Measurements from ENCODE around the gene VPS37B. TPM values are rescaled to one million over a fixed set of nuclear protein-coding genes. Genes with fewer than 3 reads are reported as not detected.
"Not testable (repeated sequence)": the region's sequence is repeated elsewhere in the genome, so short reads cannot be mapped to it uniquely, and the experiment has no call there.

VPS37B gene
- total RNA-seq, 1 donor from 2014 or later = 24.4 TPM

DNA sequence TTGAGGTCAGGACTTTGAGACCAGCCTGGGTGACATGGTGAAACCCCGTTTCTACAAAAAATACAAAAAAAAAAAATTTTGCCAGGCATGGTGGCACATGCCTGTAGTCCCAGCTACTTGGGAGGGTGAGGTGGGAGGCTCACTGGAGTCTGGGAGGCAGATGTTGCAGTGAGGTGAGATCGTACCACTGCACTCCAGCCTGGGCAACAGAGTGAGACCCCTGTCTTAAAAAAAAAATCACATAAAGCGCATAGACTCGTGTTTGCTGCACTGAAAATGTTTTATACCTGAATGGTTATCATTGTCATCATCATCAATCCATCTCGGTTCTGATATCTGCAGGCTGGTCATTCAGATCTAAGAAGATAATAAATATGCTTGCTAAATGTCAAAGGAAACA is 24.8 kb upstream of the VPS37B start:
- Mint-ChIP-seq H3K9me3 (ENCODE audit: low read depth) (no peaks in the 10 kb centered on the region), H3K36me3 (ENCODE audit: low read depth) (peaks cover 3% of the 10 kb centered on the region), H3K27me3 (ENCODE audit: low read depth) (no peaks in the 10 kb centered on the region), H3K4me1 (ENCODE audit: low read depth) (peaks cover 35% of the 10 kb centered on the region), H3K4me3 (ENCODE audit: unreplicated experiment) (no peak overlapping the region), H3K27ac (ENCODE audit: unreplicated experiment) (no peak overlapping the region)
- TF ChIP-seq, protein P1, sequence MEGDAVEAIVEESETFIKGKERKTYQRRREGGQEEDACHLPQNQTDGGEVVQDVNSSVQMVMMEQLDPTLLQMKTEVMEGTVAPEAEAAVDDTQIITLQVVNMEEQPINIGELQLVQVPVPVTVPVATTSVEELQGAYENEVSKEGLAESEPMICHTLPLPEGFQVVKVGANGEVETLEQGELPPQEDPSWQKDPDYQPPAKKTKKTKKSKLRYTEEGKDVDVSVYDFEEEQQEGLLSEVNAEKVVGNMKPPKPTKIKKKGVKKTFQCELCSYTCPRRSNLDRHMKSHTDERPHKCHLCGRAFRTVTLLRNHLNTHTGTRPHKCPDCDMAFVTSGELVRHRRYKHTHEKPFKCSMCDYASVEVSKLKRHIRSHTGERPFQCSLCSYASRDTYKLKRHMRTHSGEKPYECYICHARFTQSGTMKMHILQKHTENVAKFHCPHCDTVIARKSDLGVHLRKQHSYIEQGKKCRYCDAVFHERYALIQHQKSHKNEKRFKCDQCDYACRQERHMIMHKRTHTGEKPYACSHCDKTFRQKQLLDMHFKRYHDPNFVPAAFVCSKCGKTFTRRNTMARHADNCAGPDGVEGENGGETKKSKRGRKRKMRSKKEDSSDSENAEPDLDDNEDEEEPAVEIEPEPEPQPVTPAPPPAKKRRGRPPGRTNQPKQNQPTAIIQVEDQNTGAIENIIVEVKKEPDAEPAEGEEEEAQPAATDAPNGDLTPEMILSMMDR (IDR thresholded peaks at IDR 0.05) = no peak
- DNase-seq (ENCODE audit: low spot score) = no peak

DNA sequence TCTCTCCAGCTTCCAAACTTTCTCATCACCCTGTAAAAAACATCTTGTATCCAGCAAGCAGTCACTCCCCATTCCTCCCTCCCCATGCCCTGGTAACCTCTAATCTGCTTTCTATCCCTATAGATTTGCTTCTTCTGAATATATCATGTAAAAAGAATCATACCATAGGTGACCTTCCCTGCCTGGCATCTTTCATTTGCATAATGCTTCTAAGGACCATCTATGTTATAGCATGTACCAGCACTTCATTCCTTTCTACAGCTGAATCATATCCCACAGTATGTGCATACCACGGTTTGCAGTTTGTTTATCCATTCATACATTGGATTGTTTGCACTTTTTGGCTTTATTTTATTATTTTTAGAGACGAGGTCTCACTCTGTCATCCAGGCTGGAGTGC is 22.9 kb upstream of the VPS37B start:
- H3K4me1 Mint-ChIP-seq (ENCODE audit: low read depth) = peaks cover 35% of the 10 kb centered on the region
- peak overlapping the region; percentile 88 for H3K27ac Mint-ChIP-seq (ENCODE audit: unreplicated experiment)
- H3K27me3 Mint-ChIP-seq (ENCODE audit: low read depth) = no peaks in the 10 kb centered on the region
- H3K36me3 Mint-ChIP-seq (ENCODE audit: low read depth) = no peaks in the 10 kb centered on the region
- DNase-seq (ENCODE audit: low spot score) = no peak
- H3K9me3 Mint-ChIP-seq (ENCODE audit: low read depth) = no peaks in the 10 kb centered on the region
- TF ChIP-seq, protein P1 (IDR thresholded peaks at IDR 0.05) = no peak
- H3K4me3 Mint-ChIP-seq (ENCODE audit: unreplicated experiment) = no peak overlapping the region

DNA sequence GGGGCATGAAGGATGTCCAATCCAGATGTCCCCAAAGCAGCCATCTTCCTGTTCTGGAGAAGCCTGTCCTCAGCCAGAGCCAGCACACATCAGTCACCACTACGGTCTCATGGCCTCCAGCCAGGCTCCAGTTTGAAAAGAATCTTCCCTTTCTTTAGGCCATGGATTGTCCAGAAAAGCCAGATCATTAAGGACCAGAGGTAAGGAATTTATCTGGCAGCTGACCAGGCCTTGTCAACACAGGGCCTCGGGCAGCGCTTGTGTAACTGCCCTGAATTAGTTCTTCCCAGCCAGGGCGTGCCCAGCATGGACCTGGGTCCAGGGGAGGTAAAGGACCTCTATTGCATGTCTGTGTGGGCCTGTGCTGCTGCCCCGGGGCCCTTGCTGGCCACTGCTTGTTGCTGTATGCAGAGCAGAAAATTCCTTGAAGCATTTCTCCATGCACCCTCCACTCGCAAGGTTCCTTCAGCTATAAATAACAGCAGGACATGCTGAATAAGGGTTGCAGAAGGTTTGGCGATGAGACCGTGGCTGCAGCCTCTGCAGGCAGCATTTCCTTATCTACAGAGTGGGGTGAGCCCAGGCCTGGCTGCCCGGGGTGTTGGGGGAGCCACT is 21.7 kb upstream of the VPS37B start:
- Mint-ChIP-seq H3K4me3 (ENCODE audit: unreplicated experiment) (no peak overlapping the region), H3K4me1 (ENCODE audit: low read depth) (peaks cover 35% of the 10 kb centered on the region), H3K9me3 (ENCODE audit: low read depth) (no peaks in the 10 kb centered on the region), H3K36me3 (ENCODE audit: low read depth) (no peaks in the 10 kb centered on the region), H3K27ac (ENCODE audit: unreplicated experiment) (peak overlapping the region; percentile 88), H3K27me3 (ENCODE audit: low read depth) (no peaks in the 10 kb centered on the region)
- TF ChIP-seq, protein P1 (IDR thresholded peaks at IDR 0.05) = no peak
- no peak for DNase-seq (ENCODE audit: low spot score)

DNA sequence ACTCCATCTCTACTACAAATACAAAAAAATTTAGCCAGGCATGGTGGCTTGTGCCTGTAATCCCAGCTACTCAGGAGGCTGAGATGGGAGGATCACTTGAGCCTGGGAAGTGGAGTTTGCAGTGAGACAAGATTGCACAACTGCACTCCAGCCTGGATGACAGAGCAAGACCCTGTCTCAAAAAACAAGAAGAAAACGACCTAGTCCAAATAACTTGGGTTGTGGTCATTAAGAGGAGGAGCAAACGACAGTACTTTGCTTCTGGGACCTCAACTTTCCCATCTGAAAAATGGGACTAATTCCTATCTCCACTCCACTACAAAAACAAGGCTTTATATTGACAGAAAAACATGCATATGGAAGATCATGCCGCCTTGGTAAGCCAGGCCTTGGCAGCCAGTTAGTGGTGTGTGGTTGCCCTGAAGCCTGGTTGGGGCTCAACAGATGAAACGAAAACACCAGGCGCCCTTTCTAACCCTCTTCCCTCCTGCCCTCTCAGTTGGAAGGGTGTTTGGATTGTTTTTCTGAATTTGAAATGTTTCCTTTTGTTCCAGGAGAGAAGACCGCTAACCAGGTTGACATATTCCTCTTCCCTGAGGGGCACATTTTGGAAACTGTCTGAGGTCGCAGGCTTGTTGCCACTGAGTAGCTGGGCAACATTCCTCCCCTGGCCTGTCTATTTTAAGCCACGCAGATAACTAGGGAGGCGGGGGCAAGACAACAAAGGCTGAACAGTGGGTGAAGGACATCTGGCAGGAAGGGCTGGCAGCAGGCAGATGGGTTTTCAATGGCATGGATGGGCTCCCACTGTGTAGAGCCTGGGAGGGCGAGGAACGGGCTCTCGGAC is 13.7 kb upstream of the VPS37B start:
- no peaks in the 10 kb centered on the region for H3K27me3 Mint-ChIP-seq (ENCODE audit: low read depth)
- no peak overlapping the region for H3K27ac Mint-ChIP-seq (ENCODE audit: unreplicated experiment)
- peak; percentile 32 for DNase-seq (ENCODE audit: low spot score)
- TF ChIP-seq, protein P1 (IDR thresholded peaks at IDR 0.05) = no peak
- H3K4me1 Mint-ChIP-seq (ENCODE audit: low read depth) = peaks cover 10% of the 10 kb centered on the region
- no peaks in the 10 kb centered on the region for H3K9me3 Mint-ChIP-seq (ENCODE audit: low read depth)
- no peak overlapping the region for H3K4me3 Mint-ChIP-seq (ENCODE audit: unreplicated experiment)
- H3K36me3 Mint-ChIP-seq (ENCODE audit: low read depth) = no peaks in the 10 kb centered on the region

GRCh38 chr12:122908915-122909314 is 13.0 kb upstream of the VPS37B start:
- Mint-ChIP-seq H3K27ac (ENCODE audit: unreplicated experiment) (no peak overlapping the region), H3K27me3 (ENCODE audit: low read depth) (no peaks in the 10 kb centered on the region), H3K4me3 (ENCODE audit: unreplicated experiment) (no peak overlapping the region), H3K36me3 (ENCODE audit: low read depth) (no peaks in the 10 kb centered on the region), H3K9me3 (ENCODE audit: low read depth) (no peaks in the 10 kb centered on the region), H3K4me1 (ENCODE audit: low read depth) (peaks cover 10% of the 10 kb centered on the region)
- peak; percentile 10 for DNase-seq (ENCODE audit: low spot score)
- TF ChIP-seq, protein P1 (IDR thresholded peaks at IDR 0.05) = no peak

GRCh38 chr12:122905258-122905657 is 9.3 kb upstream of the VPS37B start:
- not testable (repeated sequence) for DNase-seq (ENCODE audit: low spot score); H3K9me3 Mint-ChIP-seq (ENCODE audit: low read depth); H3K4me3 Mint-ChIP-seq (ENCODE audit: unreplicated experiment); H3K36me3 Mint-ChIP-seq (ENCODE audit: low read depth); H3K27me3 Mint-ChIP-seq (ENCODE audit: low read depth); H3K27ac Mint-ChIP-seq (ENCODE audit: unreplicated experiment); H3K4me1 Mint-ChIP-seq (ENCODE audit: low read depth)
